HG03025 (cell line): Measurements from ENCODE around the gene AGPAT3.

Source experiments
- ATAC-seq: cut with Tn5 transposase; IDR thresholded peaks from one replicate; pipeline ENCODE4 v1.9.1; 2021; ENCODE audit warnings: mild to moderate bottlenecking, moderate library complexity; ENCODE audit not compliant: unreplicated experiment, low FRiP score

Gene AGPAT3

GRCh38 chr21:43861706-43862105 lies 3.3 kb upstream of the AGPAT3 start:
- ATAC-seq: no peak

GRCh38 chr21:43864313-43864961 lies 586 bp upstream of the AGPAT3 start:
- no peak for ATAC-seq

GRCh38 chr21:43865540-43866259 lies 677 bp downstream of the AGPAT3 start:
- ATAC-seq: no peak

GRCh38 chr21:43866260-43866629 lies 1.2 kb downstream of the AGPAT3 start:
- no peak for ATAC-seq

GRCh38 chr21:43866659-43867331 lies 1.8 kb downstream of the AGPAT3 start:
- no peak for ATAC-seq

- ATAC-seq: no peak
These were observed 2.3 kb downstream of the AGPAT3 start for GRCh38 chr21:43867332-43867703.

- no peak for ATAC-seq
These were observed 2.9 kb downstream of the AGPAT3 start for GRCh38 chr21:43867948-43868347.

GRCh38 chr21:43868461-43868860 lies 3.4 kb downstream of the AGPAT3 start:
- no peak for ATAC-seq

- no peak for ATAC-seq
These were observed 4.7 kb downstream of the AGPAT3 start for GRCh38 chr21:43869486-43870325.

DNA sequence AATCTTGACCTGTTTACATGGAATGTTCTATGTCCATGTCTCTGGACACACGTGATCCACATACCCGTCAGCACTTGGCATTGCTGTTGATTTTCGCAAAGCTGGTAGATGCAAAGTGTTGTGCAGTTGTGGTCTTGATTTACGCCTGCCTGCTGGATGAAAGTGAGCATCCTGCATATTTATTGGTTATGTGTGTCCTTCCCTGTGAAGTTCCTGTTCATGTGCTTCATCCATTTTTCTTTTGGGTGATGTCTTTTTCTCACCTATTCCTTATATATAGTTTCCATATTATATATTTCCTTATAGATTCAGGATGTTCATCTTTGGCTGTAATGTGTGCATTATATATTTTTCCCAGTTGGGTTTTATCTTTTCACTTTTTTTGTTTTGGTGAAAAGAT lies 6.5 kb downstream of the AGPAT3 start:
- ATAC-seq: no peak

DNA sequence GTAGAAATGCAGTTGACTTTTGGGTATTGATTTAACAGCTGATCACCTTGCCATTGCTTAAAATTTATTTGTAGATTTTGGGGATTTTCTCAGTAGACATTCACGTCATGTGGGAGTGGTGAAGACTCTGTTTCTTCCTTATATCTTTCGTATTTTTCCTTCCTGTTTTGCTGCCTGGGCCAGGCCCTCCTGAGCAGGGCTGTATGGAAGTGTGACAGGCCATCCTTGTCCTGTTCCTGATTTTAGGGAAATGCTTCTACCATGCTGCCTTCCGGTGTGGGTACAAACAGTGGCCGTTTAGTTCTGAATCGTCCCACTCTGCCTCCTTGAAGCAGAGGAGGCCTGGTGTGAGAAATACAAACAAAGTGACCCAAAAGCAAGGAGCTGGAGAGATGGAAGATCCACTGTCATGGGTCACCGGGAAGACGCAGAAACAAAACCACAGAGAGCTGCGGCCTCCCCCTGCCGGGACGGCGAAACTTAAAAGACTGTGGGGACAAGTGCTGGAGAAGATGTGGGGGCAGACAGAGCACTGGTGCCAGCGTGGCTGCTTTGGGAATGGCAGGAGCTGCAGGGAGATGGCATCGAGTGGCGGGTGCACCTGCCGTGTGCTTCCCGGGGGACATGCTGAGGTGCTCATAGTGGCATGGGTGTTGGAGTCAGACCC lies 7.6 kb downstream of the AGPAT3 start:
- no peak for ATAC-seq

DNA sequence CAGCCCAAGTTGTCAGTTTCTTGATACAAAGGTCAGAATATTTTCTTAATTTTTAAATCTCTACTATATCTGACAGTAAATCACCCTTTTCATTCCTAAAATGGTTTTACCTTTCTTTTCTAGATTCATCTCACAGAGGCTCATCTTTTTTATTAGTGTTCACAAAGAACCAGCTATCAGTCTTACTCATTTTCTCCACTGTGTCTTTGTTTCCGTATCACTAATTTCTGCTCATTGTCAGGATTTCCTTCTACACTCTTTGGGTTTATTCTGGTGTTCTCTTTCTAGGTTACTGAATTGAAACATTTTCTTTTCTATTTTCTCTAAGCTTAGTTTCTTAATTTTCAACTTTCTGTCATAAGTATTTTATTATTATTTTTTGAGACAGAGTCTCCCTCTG lies 8.7 kb downstream of the AGPAT3 start:
- ATAC-seq: no peak

GRCh38 chr21:43874085-43874805 lies 9.2 kb downstream of the AGPAT3 start:
- no peak for ATAC-seq

DNA sequence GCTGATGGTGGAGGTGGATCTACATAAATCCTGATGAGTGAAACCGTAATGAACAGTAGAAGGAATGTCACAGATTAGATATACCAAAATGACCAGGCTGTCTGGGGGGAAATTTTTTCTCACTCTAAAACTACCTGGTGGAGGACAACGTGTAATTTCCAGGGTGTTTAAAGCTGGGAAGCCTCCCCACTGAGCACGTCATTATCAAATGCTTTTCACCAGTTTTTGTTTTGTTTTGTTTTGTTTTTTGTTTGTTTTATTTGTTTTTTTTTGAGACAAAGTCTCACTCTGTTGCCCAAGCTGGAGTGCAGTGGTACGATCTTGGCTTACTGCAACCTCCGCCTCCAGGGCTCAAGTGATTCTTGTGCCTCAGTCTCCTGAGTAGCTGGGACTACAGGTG lies 11.6 kb downstream of the AGPAT3 start:
- no peak for ATAC-seq

DNA sequence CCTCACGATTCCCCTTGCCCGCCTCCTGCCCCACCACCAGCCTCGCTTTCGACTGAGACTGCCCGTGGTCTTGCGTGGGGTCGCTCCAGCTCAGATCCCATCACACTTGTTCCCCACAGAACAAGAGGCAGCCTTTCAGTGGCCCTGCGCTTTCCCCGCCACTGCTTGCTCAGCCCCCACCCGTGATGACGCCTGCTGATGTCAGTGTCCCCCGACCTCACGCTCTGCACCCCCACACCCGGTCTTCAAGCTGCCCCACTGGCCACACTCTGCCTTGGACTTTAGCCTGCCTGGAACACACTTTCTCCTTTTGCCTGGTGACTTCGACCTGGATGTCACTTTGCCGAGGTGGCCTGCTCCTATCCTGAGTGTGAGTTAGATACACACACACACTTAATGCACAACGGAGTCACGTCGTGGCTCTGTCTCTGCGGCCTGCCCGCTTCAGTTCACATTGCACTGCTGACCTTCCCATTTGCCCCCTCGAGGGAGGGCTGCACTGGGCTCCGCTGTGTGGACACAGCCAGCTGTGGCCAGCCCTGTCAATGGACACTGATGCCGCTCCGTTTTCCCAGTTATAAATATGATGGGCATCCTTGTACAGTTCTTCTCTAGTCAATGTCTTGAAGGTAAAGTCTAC lies 13.0 kb downstream of the AGPAT3 start:
- no peak for ATAC-seq

DNA sequence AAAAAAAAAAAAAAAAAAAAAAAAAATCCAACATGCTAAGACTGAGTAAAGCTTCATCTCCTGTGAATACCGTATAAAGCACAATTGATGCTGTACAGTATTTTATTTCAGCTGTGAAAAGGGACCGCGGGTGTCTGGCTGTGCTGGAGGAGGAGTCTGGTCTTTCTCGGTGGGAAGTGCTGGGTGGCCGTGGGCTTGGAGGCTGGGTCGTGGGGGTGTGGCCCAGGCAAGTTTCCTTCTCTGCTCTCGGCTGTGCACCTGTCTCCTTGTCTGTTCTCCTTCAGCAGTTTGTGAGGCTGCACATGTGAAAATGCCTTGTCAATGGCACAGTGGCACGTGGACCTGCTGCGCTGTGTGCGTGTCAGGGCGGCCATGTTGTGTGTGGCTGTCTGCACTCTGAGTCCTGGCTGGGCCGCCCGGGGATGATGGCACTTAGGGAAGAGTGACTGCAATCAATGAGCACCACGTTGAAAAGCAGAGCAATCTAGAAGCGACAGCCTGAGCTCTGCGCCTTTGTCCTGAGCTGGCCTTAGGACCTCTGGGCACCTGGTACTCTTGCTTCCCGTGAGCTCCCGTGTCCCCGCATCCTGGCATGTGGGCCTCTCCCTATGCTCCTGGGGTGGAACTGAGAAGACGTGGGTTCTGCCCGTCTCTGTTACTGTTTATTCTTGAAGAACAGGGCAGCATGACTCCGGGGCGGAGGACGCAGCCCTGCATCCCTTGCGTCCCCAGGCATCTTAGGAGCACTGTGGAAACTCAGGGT lies 14.5 kb downstream of the AGPAT3 start:
- ATAC-seq: no peak

- no peak for ATAC-seq
These were observed 15.3 kb downstream of the AGPAT3 start for GRCh38 chr21:43880111-43880985.

DNA sequence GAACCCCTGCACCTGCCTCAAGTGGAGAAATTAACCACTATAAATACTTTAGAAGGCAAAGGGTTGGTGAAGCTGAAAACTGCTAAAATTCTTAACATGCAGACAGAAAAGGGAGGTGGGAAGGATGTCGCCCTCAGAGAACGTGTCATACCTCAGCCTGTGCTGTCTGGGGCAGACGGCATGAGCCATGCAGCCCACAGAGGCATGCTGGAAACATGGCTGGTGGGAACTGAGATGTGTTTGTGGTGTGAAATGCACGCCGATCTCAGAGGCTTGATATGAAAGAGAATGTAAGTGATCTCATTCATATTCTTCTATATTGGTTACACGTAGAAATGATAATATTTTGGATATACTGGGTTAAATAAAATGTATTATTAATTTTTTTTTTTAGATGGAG lies 16.3 kb downstream of the AGPAT3 start:
- no peak for ATAC-seq
